Activated B cell treated with CpG ODN at 0.5 μM for 24 hours (primary cell): ENCODE results near the gene PDE3A. TPM values are rescaled to one million over a fixed set of nuclear protein-coding genes. Genes with fewer than 3 reads are reported as not detected.
"Not testable (repeated sequence)": the region's sequence is repeated elsewhere in the genome, so short reads cannot be mapped to it uniquely, and the experiment has no call there.

Experiments
- ATAC-seq: fragments of 200-7000 bp; cut with Tn5 transposase; one replicate; pipeline ENCODE4 v1.10.0; 2021; ENCODE audit warnings: low read depth, mild to moderate bottlenecking, moderate library complexity
- CTCF ChIA-PET: fragments of 350-600 bp; sonication (Branson Sonifier 250); formaldehyde crosslinking; loops from one replicate; lab custom pipeline; 2021; ENCODE audit warnings: antibody characterized with exemption; lab: Charles Lee
- POLR2A ChIA-PET: fragments of 350-600 bp; sonication (Branson Sonifier 250); formaldehyde crosslinking; loops from one replicate; lab custom pipeline; 2021; ENCODE audit warnings: antibody characterized with exemption; lab: Charles Lee
- DNase-seq: peaks from one replicate; pipeline ENCODE4 v3.0.0; 2022
- H3K27ac Mint-ChIP-seq: one replicate; pipeline ENCODE4 v1.8.0; 2020; ENCODE audit warnings: mixed read lengths
- H3K27me3 Mint-ChIP-seq: one replicate; pipeline ENCODE4 v1.8.0; 2021; ENCODE audit warnings: mixed read lengths
- H3K36me3 Mint-ChIP-seq: one replicate; pipeline ENCODE4 v1.8.0; 2021; ENCODE audit warnings: low read depth, mixed read lengths
- H3K4me1 Mint-ChIP-seq: one replicate; pipeline ENCODE4 v1.8.0; 2021; ENCODE audit warnings: mixed read lengths
- H3K4me3 Mint-ChIP-seq: one replicate; pipeline ENCODE4 v1.8.0; 2020; ENCODE audit warnings: mild to moderate bottlenecking, mixed read lengths
- H3K9me3 Mint-ChIP-seq: one replicate; pipeline ENCODE4 v1.8.0; 2020; ENCODE audit warnings: mixed read lengths
- CTCF ChIP-seq: fragments of 200-600 bp; IDR thresholded peaks from one replicate; pipeline ENCODE4 v1.8.0; 2022; ENCODE audit warnings: antibody characterized with exemption, mild to moderate bottlenecking
- intact Hi-C: fragments of 100-400 bp; cut with micrococcal nuclease; formaldehyde crosslinking; loops from one replicate; pipeline ENCODE4 v1.15.1; 2024
- total RNA-seq: library from RNA; stranded (reverse); gene quantifications from 2 replicates; pipeline ENCODE4 v1.2.3, GENCODE V29; 2022

Gene PDE3A
- total RNA-seq, 1 donor from 2014 or later: not detected

DNA sequence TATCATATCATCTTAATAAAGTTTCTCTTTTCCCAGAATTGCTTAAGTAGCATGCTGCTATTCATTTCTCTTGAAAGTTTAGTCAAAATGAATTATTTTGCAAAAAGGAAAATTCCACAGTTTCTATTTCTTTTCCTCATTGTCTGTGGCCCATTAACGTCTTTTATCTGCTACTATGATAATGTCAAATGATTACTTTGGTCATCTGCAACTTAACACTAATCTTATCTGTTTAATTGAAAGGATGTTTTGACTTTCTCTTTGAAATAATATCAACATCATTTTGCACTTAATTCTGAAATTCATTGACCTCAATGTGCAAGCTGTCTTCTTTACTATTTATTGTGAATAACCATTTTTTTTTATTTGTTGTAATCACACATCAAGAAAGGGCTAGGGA, 180.3 kb downstream of the PDE3A start:
- H3K4me1 Mint-ChIP-seq: no peaks in the 10 kb centered on the region

DNA sequence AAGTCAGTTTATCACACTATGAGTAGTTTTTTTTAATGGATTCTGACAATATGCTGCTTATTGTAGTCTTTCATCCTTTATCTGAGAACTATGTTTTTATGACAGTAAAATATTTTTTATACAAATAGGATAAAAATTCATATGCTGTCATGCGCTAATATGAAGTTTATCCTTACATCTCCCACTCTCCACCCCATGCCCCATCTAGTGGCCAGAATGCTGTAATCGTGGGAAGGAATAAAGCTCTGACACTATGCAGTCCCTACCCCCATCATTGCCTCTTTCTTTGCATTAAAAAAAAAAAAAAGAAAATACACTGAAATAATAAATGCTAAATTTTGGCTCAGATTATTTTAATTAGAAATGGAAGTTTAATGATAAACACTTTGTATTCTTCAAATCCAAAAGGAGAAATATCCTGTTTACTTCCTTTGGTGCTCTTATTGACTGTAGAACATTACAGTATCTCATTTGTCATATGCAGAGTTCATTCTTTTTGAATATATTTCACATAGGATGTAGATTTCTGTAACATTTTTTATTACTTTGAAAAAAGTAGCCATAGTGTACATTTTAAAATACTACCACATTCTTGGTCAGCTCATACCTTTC, 180.9 kb downstream of the PDE3A start:
- peaks cover 2% of the 10 kb centered on the region for H3K9me3 Mint-ChIP-seq
- H3K4me3 Mint-ChIP-seq: no peak overlapping the region
- DNase-seq (no peak), ATAC-seq (no peak)
- intact Hi-C loops: no loop called here
- POLR2A ChIA-PET: no interaction called here
- no peaks in the 10 kb centered on the region for H3K36me3 Mint-ChIP-seq
- no peak for TF ChIP-seq CTCF
- no peaks in the 10 kb centered on the region for H3K4me1 Mint-ChIP-seq
- no peak overlapping the region for H3K27ac Mint-ChIP-seq
- CTCF ChIA-PET: no interaction called here
- no peaks in the 10 kb centered on the region for H3K27me3 Mint-ChIP-seq

More for the DNA sequence above, 180.3 kb downstream of the PDE3A start:
- ATAC-seq: no peak
- CTCF ChIA-PET: no interaction called here
- intact Hi-C loops: no loop called here
- no peaks in the 10 kb centered on the region for H3K27me3 Mint-ChIP-seq
- no peak overlapping the region for H3K4me3 Mint-ChIP-seq
- POLR2A ChIA-PET: no interaction called here
- no peaks in the 10 kb centered on the region for H3K36me3 Mint-ChIP-seq
- DNase-seq: no peak
- no peak overlapping the region for H3K27ac Mint-ChIP-seq
- H3K9me3 Mint-ChIP-seq: peaks cover 2% of the 10 kb centered on the region
- TF ChIP-seq CTCF: no peak

- H3K27me3 Mint-ChIP-seq, H3K9me3 Mint-ChIP-seq, intact Hi-C loops, DNase-seq, POLR2A ChIA-PET, ATAC-seq, H3K4me3 Mint-ChIP-seq, H3K4me1 Mint-ChIP-seq, H3K36me3 Mint-ChIP-seq, H3K27ac Mint-ChIP-seq, CTCF ChIA-PET: not testable (repeated sequence)
Observed at GRCh38 chr12:20551742-20552442, 183.6 kb downstream of the PDE3A start.

GRCh38 chr12:20552586-20552985, 184.2 kb downstream of the PDE3A start:
- H3K36me3 Mint-ChIP-seq, intact Hi-C loops, DNase-seq, CTCF ChIA-PET, H3K4me1 Mint-ChIP-seq, H3K4me3 Mint-ChIP-seq, ATAC-seq, H3K9me3 Mint-ChIP-seq, H3K27me3 Mint-ChIP-seq, POLR2A ChIA-PET, H3K27ac Mint-ChIP-seq: not testable (repeated sequence)

DNA sequence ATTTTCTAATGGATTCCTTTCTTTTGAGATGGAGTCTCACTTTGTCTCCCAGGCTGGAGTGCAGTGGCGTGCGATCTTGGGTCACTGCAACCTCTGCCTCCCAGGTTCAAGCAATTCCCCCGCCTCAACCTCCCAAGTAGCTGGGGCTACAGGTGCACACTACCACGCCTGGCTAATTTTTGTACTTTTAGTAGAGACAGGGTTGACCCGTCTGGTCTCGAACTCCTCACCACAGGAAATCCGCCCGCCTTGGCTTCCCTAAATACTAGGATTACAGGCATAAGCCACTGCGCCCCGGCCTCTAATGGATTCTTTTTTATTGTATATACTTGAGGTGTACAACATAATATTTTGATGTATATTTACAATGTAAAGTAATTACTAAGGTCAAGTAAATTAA, 186.7 kb downstream of the PDE3A start:
- no peak for TF ChIP-seq CTCF
- no peaks in the 10 kb centered on the region for H3K4me1 Mint-ChIP-seq
- no peaks in the 10 kb centered on the region for H3K36me3 Mint-ChIP-seq
- ChIA-PET POLR2A (no interaction called here), CTCF (no interaction called here)
- H3K4me3 Mint-ChIP-seq: no peak overlapping the region
- no peak overlapping the region for H3K27ac Mint-ChIP-seq
- DNase-seq (no peak), ATAC-seq (no peak)
- H3K9me3 Mint-ChIP-seq: peaks cover 2% of the 10 kb centered on the region
- no peaks in the 10 kb centered on the region for H3K27me3 Mint-ChIP-seq
- intact Hi-C loops: no loop called here

DNA sequence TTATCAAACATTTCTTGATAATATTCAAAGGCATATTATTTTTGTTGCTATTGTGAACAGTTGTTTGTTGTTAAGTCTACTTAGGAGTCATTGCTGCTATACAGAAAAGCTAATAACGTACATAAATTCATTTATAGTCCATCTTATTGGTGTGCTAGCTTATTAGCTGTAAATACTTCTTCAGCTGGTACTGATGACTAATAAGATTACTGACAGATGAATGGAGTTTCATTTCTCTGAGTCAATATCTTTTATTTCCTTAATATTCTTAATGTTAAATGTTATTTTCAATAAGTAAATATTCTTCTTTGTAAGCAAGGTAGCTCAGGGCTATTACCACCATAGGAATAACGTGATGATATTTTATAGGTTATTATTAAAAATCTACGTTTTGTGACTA, 187.4 kb downstream of the PDE3A start:
- Mint-ChIP-seq H3K4me3 (no peak overlapping the region), H3K36me3 (no peaks in the 10 kb centered on the region), H3K9me3 (peaks cover 2% of the 10 kb centered on the region), H3K27me3 (no peaks in the 10 kb centered on the region), H3K27ac (no peak overlapping the region), H3K4me1 (no peaks in the 10 kb centered on the region)
- CTCF ChIA-PET: no interaction called here
- no peak for DNase-seq
- POLR2A ChIA-PET: no interaction called here
- no peak for TF ChIP-seq CTCF
- intact Hi-C loops: no loop called here
- no peak for ATAC-seq
